Amygdala (tissue), 56 donors: ENCODE results near the gene RBFOX2.
"Not testable (repeated sequence)": the region's sequence is repeated elsewhere in the genome, so short reads cannot be mapped to it uniquely, and the experiment has no call there.

Experiments used
- DNase-seq, 56 donors: peaks; one replicate each; lab custom pipeline; 2025; lab: John Stamatoyannopoulos, UW

RBFOX2 gene

DNA sequence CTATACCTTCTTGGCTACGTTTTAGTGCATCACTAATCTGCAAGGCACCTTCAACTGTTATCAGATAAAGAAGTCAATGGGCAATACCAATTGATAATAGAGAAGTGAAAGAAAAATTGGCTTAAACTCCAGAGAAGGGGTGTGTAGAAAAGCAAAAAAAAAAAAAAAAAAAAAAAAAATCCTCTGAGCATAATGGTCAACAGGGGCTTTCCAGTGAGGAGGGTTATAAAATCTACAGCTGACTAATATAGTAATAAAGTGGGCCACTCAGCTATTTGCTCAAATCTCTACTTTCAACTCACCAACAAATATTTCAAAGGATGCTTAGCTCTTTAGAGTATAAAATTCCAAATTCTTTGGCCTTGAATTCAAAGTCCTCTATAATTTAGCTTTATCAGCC, 233.1 kb downstream of the RBFOX2 start:
- no peak for DNase-seq

DNA sequence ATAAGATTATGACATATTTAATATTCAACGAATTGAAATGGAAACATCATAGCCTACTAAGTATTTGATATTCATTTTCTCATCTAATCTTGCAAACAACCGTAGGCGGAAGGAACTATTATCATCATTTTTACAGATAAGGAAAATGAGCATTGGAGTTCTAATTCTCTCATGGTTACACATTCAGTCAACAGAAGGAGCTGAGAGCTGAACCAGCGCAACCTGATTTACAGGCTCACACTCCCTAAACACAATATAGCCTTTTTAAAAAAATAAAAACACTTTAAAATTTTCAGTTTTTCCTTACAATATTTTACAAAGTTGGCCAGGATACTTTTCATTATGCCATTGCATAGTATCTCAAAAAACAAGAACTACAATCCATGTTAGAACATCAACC, 236.1 kb downstream of the RBFOX2 start:
- no peak for DNase-seq

DNA sequence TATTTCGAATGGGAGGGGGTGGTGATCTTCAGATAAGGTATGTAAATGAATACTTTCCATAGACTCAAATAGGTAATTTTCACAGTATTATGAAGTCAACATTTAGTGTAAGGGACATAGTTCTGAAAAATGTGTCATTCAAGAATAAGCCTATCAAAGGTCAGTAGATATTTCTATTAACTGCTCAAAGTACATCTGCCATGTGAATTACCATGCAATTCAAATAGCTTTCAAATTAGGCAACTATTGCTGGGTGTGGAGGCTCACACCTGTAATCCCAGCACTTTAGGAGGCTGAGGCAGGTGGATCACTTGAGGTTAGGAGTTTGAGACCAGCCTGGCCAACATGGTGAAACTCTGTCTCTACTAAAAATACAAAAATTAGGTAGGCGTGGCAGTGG, 236.8 kb downstream of the RBFOX2 start:
- DNase-seq: not testable (repeated sequence)

DNA sequence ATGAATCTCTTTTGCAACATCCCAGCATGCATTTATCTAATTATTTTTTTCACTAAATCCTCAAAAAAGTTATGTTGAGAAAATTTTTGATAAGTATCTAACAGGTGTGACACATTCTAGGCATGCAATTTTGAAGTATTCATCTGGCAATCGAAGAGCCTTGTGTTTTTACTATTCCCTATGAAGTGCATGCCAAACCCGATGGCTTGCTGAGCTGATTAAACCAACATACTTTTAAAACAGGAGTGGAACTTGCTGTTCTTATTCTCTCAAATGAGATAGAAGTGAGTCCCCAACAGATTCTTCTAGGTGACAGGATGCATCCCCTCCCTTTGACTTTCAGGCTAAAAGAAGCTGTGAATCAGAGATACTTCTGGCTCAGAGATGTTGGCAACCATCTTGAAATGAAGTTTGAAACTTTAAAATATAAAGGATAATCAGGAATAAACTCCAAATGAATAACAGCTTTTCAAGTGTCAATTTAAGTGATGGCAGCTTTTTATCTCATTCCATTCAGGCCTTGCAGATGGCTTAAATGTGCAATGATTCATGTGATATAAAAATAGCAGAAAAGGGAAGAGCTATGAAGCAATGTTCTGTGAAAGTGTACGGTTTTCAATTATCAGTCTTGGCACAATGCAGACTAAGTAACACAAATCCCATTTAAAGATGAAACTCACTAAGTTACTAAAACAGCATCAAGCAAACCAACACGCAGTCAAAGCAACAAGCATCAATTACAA, 243.3 kb downstream of the RBFOX2 start:
- DNase-seq: no peak

DNA sequence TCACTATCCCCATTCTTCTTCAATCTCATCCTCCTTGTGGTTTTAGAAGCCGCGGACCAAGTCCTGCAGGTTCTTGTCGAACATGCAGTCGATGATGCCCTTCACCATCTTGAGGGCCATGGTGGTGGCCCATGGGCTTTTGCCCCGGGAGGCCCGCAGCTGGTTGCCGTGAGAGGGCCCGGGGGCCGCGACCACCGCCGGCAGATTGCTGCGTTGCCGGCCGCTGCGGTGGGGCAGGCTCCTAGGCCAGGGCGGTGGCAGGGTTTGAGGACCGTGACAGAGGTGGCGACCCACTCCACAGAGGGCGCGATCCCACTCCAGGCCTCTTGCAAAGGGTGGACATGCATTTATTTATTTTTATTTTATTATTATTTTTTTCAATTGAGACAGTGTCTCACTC, 244.0 kb downstream of the RBFOX2 start:
- DNase-seq: no peak

DNA sequence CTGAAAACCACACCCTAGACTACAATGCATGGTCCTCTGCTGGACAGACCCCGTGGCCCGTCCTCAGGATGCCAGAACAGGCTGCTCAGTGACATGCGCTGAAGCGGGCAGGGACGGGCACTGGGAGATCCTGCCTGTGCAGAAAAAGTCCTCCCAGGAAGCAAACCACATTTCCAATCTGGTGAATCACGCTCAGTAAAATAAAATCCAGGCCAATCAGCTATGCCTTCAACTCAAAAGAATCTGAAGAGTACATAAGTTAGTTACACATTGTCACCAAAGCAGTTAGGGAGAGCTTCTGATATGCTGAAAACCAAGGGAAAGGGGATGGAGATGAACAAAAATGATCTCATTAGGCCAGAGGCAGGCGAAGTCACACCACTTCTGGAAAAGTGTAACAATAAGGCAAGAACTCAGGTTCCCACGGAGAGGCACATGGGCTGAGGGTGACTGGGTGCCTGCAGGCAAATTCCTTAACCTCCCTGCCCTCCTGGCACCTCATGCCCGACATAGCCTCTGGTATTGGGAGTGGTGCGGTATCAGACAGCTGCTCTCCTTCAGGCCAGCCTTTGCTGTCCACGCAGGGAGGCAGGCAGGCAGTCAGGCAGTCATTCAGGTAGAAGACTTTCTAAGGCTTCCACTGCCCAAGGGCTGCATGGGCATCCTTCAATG, 244.5 kb downstream of the RBFOX2 start:
- DNase-seq: no peak

DNA sequence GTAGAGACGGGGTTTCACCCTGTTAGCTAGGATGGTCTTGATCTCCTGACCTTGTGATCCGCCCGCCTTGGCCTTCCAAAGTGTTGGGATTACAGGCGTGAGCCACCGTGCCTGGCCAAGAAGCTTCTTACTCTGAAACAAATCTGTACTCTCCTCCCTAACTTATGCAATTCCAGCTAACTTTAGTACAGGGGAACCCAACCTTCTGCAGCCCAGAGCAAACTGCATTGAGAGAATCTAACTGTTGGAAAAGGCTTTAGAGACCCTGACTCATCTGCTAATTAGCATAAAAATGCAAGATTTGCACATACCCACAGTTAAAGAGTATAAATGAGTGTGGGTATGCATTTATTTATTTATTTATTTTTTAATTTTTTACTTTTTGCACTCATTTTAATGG, 246.1 kb downstream of the RBFOX2 start:
- no peak for DNase-seq

DNA sequence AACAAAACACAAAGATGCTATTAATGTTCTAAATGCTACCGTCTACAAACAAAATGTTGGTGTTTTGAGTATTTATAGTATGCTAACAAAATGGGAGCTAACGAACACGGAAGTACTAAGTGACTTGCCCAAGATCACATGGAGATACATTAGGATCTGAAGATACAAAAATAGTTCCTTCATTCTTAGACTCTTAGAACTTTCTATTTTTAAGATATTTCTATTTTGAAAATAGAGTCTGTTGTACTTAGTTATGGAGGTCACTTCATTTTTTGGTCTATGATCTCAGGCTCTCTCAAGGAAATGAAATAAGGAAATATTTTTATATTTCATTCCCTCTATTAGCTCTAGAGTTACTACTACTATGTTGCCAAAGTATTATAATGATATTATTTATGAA, 246.7 kb downstream of the RBFOX2 start:
- DNase-seq: no peak

DNA sequence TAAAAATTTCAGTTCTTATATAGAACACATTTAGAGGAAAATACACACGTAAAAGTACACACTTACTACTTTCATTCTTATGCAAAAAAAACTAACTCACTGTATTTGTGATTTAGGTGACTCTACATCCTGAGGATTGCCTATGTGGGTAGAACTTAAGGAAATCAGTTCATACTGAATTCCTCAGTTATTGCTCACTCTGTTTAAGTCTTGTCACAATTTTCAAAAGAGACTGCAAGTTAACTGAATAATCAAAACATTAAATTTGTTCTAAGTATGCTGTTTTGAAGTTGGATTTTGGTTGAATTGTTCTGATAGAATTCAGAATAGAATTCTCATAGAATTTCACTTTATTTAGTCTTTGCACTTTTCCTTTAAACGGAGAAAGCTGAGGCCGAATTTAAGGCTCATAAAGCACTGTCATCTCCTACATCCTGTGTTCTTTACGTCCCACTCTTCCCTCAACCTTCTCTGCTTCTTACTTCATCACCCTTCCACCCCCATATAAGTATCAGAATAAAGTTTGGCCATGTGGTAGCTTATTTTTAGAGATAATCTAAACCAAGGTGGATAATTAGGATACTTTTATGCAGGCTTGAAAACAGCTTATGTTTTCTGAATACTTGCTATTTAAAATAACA, 251.2 kb downstream of the RBFOX2 start:
- DNase-seq: no peak

DNA sequence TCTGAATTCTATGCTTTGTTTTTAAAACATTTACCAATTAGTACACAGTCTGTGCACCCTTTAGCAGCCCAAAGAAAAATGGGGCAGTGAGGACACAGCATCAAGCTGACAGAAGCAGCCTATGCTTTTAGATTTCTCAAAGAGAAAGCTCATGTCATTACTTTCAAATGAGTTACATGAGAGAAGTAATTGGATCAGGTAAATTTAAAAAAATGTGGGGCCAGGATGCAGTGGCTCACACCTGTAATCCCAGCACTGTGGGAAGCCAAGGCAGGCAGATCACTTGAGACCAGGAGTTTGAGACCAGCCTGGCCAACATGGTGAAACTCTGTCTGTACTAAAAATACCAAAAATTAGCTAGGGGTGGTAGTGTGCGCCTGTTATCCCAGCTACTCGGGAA, 253.3 kb downstream of the RBFOX2 start:
- DNase-seq: no peak

DNA sequence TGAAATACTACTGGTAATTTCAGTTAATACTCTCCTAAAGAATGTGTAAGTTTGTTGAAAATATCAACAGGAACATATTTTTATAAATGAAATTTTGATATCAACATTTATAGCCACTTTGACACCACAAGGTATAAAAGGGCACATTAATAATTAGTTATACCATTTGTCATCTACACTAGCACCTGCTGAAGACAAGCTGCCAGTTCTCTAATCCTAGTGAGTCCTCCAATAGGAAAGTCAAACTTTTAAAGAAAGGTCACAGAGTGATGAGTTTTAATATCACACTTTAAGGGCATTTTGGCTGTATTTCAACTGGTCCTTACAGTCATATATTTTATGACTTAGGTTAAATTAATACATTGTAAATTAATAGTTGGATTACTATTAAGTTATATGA, 258.6 kb downstream of the RBFOX2 start:
- no peak for DNase-seq

DNA sequence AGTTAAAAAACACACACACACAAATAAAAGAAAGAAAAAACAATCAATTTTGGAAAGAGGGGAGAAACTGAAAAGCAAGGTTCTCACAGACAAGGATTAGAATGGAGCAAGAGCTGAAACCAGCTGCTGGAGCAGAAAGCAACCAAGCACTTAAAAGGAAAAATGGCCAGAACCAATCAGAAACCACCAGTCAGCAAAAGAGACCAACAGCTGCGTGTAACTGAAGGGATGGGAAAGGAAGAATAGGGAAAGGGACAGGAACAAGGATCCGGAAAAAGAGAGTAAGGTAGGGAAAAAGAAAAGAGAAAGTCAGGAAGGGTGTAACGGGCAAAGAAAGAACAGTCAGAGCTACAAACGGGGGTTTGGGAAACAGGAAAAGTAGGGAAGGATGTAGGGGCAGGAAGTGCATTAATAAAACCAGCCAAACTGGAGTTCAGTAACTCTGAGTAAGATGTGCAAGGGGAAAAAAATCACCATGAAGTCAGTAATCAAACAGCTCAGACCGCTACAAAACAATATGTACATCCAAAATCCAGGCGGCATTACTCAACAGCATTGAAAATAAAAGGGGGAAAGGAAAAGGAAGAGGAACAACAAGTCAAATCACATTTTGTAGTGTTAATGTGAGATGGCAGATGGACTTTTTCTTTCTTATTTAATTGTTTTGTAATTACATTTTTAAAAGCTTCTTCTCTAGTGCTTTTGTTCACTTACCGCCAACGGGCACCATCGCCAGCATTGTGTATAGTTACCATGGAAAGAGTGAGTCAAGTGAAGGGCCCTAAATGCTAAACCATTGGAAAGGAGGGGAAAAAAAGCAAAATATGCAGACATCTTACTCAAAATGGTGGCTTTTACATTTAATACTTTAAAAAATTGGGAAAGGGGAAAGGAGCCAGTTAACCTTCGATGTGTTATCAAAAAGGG, 261.7 kb downstream of the RBFOX2 start:
- no peak for DNase-seq

DNA sequence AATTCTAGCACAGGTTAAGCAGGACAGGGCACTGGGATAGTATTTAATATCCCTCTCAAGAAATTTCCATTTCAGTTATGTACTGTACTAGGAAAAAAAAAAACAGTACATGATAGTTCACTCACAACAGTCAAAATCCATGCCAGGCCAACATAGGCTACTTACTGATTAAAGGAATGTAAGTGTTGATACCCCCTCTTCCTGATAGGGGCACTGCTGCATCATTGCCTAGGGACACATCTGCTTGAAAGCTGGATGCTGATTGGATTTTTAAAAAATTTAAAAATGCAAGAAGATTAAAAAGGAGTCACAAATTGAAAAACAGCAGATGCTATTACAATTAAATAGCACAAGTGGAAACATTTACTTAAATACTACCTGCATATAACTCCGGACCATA, 267.6 kb downstream of the RBFOX2 start:
- DNase-seq: no peak

DNA sequence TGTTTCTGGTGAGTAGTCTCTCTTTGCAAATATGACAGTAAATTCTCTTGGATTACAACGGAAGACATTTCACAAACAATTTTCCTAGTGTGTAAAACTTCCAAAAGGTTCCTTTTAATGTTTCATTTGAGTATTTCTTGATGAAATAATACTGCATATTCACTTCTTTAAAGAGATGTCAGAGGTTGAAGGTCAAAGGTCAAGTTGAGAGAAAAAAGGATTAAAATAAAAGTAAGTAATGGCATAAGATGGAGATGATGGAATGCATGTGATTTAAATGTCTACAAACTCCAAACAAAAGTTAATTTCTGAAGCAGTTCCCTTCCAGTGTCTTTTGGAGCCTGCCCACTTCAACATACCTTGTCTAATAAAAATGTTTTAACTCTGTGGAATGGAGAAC, 270.2 kb downstream of the RBFOX2 start:
- DNase-seq: no peak

DNA sequence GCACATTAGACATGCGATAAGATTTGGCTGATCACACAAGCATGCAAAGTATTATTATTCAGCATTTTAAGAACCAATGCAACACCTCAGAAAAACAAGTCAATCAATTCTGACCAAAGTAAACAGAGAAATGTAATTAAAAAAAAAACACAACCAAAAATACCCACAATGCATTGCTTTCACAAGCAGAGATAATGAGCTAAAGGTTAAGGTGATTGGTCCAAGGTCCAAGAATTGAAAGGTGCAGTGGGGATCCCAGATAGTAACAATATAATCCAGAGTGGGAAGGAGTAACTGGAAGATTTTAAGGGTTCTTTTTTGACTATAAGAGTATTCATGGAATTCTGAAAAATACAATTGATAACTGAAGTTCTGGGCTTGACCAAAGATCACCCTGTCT, 271.9 kb downstream of the RBFOX2 start:
- no peak for DNase-seq

DNA sequence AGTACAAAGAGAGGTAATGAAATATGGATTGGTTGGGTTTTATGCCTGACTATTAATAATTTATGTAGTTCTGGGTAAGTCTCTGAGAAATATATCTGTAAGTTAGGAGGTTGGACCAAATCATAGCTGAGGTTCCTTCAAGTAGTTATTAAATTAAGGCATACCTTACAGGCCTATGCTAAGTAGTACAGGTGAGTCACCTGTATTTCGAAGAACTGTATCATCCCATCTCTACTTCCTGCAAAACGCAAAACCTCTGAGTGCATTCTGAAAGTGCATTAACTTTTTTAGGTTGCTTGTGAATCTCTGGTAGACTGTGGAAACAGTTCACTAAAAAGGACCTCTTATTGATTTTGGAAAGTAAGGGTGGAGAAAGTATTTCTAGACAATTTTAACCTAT, 273.9 kb downstream of the RBFOX2 start:
- DNase-seq: no peak

DNA sequence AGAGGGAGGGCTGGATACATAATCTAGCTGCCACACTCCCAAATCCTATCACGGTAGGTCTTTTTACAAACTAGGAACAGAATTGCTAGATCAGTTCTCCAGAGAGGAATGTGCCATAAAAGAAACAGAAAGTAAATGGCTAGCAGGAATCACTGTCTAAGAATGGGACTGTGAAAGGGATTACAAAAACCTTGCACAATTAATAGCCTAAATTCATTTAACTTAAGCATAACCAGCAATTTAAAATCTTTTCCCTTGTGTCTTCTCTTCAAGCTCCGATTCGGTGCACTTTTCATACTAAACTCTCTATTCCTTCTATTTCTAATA, 275.8 kb downstream of the RBFOX2 start:
- no peak for DNase-seq

DNA sequence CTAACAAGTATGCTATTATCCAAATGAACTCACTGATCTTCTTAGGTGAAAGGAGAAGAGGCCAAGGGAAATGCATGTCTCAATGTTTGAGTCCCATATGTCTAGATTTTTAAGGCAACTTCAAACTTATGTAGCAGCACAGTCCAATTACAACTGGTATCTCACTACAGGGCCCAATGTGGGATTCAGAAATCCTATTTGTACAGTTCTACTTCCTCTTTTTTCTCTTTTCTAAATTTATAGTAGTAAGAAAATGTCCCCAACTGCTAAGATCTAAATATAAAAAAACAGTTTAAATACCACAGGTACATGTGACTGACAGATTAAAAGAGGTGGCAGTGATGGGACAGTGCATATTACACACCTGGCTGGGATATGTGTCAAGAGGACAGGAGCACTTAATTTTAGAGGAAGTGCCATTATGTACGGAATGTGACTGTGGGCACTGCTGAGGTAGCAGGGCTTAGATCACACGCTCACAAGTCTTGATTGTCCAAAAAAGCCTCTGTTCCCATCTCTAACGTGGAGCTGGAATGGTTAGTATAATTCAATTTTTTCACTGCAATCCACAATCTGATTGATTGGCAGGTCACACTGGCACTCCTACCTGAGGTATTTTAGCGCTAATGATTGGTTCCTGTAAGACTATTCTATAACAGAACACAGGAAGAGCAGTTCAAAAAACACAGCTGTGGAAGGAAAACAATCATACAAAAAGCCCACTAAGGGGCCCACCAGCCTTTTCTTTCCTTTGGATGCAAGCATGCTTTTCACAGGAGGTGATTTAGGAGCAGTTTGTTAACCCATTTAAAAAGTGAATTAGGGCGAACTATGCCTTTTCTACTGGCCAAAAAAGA, 276.4 kb downstream of the RBFOX2 start:
- no peak for DNase-seq

DNA sequence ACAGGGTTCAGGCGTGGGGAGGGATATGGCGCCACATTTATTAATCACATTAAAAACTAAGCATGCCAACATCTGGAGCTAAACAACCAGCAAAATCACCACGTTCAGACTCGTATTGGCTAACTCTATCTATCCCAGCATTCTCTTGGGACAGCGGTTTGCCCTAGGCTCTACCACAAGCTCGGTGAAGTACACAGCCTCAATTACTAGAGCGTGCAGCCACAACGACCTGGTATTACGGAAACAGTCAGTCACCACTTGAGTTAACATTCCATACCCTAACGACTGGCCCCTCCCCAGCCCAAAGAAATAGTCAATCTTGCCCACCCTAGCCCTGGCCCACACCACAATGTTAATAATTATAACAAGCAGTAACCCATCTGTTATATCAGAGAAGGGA, 278.8 kb downstream of the RBFOX2 start:
- DNase-seq: no peak
